ENCODE results near the gene ALDH6A1.

DNA sequence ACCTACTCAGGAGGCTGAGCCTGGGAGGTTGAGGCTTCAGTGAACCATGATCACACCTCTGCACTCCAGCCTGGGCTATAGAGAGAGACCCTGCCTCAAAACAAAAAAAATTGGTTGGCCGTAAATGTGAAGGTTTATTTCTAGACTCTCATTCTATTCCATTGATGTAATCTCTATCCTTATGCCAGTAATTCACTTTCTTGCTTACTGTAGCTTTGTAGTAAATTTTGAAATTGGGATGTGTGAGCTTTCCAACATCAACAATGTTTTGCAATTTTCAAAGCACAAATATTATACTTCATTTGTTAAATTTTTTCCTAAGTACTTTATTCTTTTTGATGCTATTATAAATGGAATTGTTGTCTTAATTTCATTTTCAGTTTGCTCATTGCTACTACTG, 25.1 kb upstream of the ALDH6A1 start:
- TF ChIP-seq CTCF (IDR thresholded peaks at IDR 0.05; ENCODE audit: control extremely low read depth in 1 of 3, insufficient read depth in 1 of 3, low read depth in 1 of 3, low read length in 3 of 3) (no peak), EP300 (IDR thresholded peaks at IDR 0.05; ENCODE audit: borderline replicate concordance in 1 of 2, low read depth in 2 of 2, low read length in 2 of 2) (no peak), RFX5 (IDR thresholded peaks at IDR 0.05; ENCODE audit: borderline replicate concordance, low read depth, low read length) (no peak), RAD21 (IDR thresholded peaks at IDR 0.05 in 1 of 2, conservative IDR thresholded peaks at IDR 0.05 in 1 of 2; ENCODE audit: low read depth in 2 of 2, low read length in 2 of 2) (no peak), POLR2A (IDR thresholded peaks at IDR 0.05; ENCODE audit: control extremely low read depth in 1 of 2, low read depth in 2 of 2, low read length in 2 of 2) (no peak), E2F6 (IDR thresholded peaks at IDR 0.05) (no peak), HDAC6 (IDR thresholded peaks at IDR 0.05; ENCODE audit: low read depth, low read length) (no peak), PHF8 (conservative IDR thresholded peaks at IDR 0.05; ENCODE audit: low read depth, low read length) (no peak), POLR2AphosphoS5 (IDR thresholded peaks at IDR 0.05; ENCODE audit: low read depth, low read length) (no peak)
- TF ChIP-seq, protein P1, sequence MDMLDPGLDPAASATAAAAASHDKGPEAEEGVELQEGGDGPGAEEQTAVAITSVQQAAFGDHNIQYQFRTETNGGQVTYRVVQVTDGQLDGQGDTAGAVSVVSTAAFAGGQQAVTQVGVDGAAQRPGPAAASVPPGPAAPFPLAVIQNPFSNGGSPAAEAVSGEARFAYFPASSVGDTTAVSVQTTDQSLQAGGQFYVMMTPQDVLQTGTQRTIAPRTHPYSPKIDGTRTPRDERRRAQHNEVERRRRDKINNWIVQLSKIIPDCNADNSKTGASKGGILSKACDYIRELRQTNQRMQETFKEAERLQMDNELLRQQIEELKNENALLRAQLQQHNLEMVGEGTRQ (IDR thresholded peaks at IDR 0.05; ENCODE audit: low read length), result no peak
- TF ChIP-seq, protein P2, sequence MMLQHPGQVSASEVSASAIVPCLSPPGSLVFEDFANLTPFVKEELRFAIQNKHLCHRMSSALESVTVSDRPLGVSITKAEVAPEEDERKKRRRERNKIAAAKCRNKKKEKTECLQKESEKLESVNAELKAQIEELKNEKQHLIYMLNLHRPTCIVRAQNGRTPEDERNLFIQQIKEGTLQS (IDR thresholded peaks at IDR 0.05; ENCODE audit: insufficient read depth, low read depth, low read length), result no peak
